GM12891 (cell line): ENCODE results near the gene NOX5.

Experiments used
- POLR2A ChIP-seq: IDR thresholded peaks from 2 replicates; pipeline ENCODE4 v1.6.1; 2011; ENCODE audit warnings: low read depth, low read length, control low read depth
- POLR2AphosphoS5 ChIP-seq: IDR thresholded peaks from 2 replicates; pipeline ENCODE4 v1.6.1; 2011; ENCODE audit warnings: low read depth, low read length, control low read depth
- POU2F2 ChIP-seq: IDR thresholded peaks from 2 replicates; pipeline ENCODE4 v1.6.1; 2011; ENCODE audit warnings: low read depth, mild to moderate bottlenecking, control low read depth, low read length, moderate library complexity
- SPI1 ChIP-seq: IDR thresholded peaks from 2 replicates; pipeline ENCODE4 v1.6.1; 2011; ENCODE audit warnings: low read depth, low read length, control low read depth
- TAF1 ChIP-seq: IDR thresholded peaks from 2 replicates; pipeline ENCODE4 v1.6.1; 2011; ENCODE audit warnings: low read depth, low read length, control low read depth

- TF ChIP-seq POLR2AphosphoS5 (no peak), POLR2A (no peak), TAF1 (no peak), SPI1 (no peak), POU2F2 (no peak)
These were observed 77.7 kb downstream of the NOX5 start for GRCh38 chr15:69092159-69092558.
